HCT116 (cell line): ENCODE measurements around the gene FCRL2. TPM values are rescaled to one million over a fixed set of nuclear protein-coding genes. Genes with fewer than 3 reads are reported as not detected.

Source experiments
- ATAC-seq: fragments of 200-7000 bp; cut with Tn5 transposase; 2 replicates; pipeline ENCODE4 v1.9.1; 2020; ENCODE audit warnings: mild to moderate bottlenecking, moderate library complexity
- BruUV-seq: library from RNA; stranded (reverse); fragments of 400-500 nt; replicated peaks from 2 replicates; lab custom pipeline; 2021; lab: Mats Ljungman, UMichigan
- CTCF ChIA-PET: fragments of 300-600 bp; sonication (Branson Sonifier 250); formaldehyde crosslinking; loops from one replicate; lab custom pipeline; 2021; ENCODE audit warnings: antibody characterized with exemption; lab: Charles Lee
- POLR2A ChIA-PET: fragments of 300-600, 350-600 bp; sonication (Branson Sonifier 250); formaldehyde crosslinking; loops from one replicate; lab custom pipeline; 2021; ENCODE audit warnings: antibody characterized with exemption; lab: Charles Lee
- RAD21 ChIA-PET, 2 experiments: fragments of 300-600 bp; sonication (Branson Sonifier 250); formaldehyde crosslinking; loops; one replicate each; lab custom pipeline; 2023; ENCODE audit warnings: low total read pairs in 2 of 2; ENCODE audit not compliant: uncharacterized antibody in 2 of 2, unreplicated experiment in 2 of 2, low non-redundant PET in 1 of 2; lab: Charles Lee
- DNase-seq: peaks from one replicate; pipeline ENCODE4 v3.0.0-alpha.2; 2010; ENCODE audit warnings: low read depth, low spot score
- H2AFZ ChIP-seq: fragments of 200-600 bp; shearing (Covaris generic), sonication (generic); 2 replicates; pipeline ENCODE4 v1.6.1; 2017; ENCODE audit warnings: low read depth, mixed run types, mixed read lengths, antibody characterized with exemption, low read length; ENCODE audit not compliant: poor library complexity, severe bottlenecking
- H3K27ac ChIP-seq: 2 replicates; pipeline ENCODE4 v1.5.1; 2012; ENCODE audit warnings: low read depth, low read length
- H3K27me3 ChIP-seq: fragments of 200-600 bp; sonication (generic); 2 replicates; pipeline ENCODE4 v1.6.1; 2016; ENCODE audit warnings: mixed run types, low read length, mixed read lengths; ENCODE audit not compliant: insufficient read depth
- H3K36me3 ChIP-seq, 2 experiments: fragments of 200-500 bp in 1 of 2; fragments of 200-600 bp in 1 of 2; sonication (Bioruptor generic) in 1 of 2; sonication (generic) in 1 of 2; 2 replicates each; pipeline versions ENCODE4 v1.5.1 to v1.6.1; 2014 to 2016; ENCODE audit warnings: low read length in 2 of 2, inconsistent platforms in 1 of 2, mixed read lengths in 1 of 2, mixed run types in 1 of 2; ENCODE audit not compliant: insufficient read depth in 2 of 2, control insufficient read depth in 1 of 2
- H3K4me1 ChIP-seq, 2 experiments: fragments of 200-600 bp in 1 of 2; sonication (generic) in 1 of 2; 2 replicates each; pipeline versions ENCODE4 v1.5.1 to v1.6.1; 2012 to 2017; ENCODE audit warnings: low read length in 2 of 2, inconsistent platforms in 1 of 2, mild to moderate bottlenecking in 1 of 2, mixed read lengths in 1 of 2, mixed run types in 1 of 2, moderate library complexity in 1 of 2; ENCODE audit not compliant: insufficient read depth in 2 of 2, control insufficient read depth in 1 of 2
- H3K4me2 ChIP-seq: fragments of 200-600 bp; sonication (generic); 2 replicates; pipeline ENCODE4 v1.6.1; 2017; ENCODE audit warnings: mixed run types, low read length, mixed read lengths
- H3K4me3 ChIP-seq, 2 experiments: fragments of 200-600 bp in 1 of 2; sonication (generic) in 1 of 2; replicated peaks in 1 of 2; 2 replicates each; pipeline ENCODE4 v1.5.1; 2011 to 2016; ENCODE audit warnings: low read length in 2 of 2, control low read depth in 1 of 2, low read depth in 1 of 2, mild to moderate bottlenecking in 1 of 2, mixed read lengths in 1 of 2, mixed run types in 1 of 2
- H3K79me2 ChIP-seq: fragments of 200-600 bp; sonication (generic); 2 replicates; pipeline ENCODE4 v1.6.1; 2017; ENCODE audit warnings: mild to moderate bottlenecking, mixed run types, low read length, moderate library complexity, mixed read lengths; ENCODE audit not compliant: insufficient read depth
- H3K9ac ChIP-seq: fragments of 200-600 bp; sonication (generic); 2 replicates; pipeline ENCODE4 v1.6.1; 2016; ENCODE audit warnings: low read length, mixed read lengths
- H3K9me2 ChIP-seq: fragments of 200-600 bp; sonication (generic), shearing (Covaris generic); 2 replicates; pipeline ENCODE4 v1.6.1; 2017; ENCODE audit warnings: mixed run types, mild to moderate bottlenecking, moderate library complexity; ENCODE audit not compliant: insufficient read depth
- H3K9me3 ChIP-seq, 2 experiments: fragments of 200-500 bp in 1 of 2; fragments of 200-600 bp in 1 of 2; sonication (Bioruptor generic) in 1 of 2; sonication (generic) in 1 of 2; 2 replicates each; pipeline ENCODE4 v1.6.1; 2014 to 2017; ENCODE audit warnings: low read length in 2 of 2, mixed read lengths in 2 of 2, inconsistent platforms in 1 of 2, low read depth in 1 of 2, mild to moderate bottlenecking in 1 of 2, mixed run types in 1 of 2, moderate library complexity in 1 of 2; ENCODE audit not compliant: control insufficient read depth in 1 of 2, insufficient read depth in 1 of 2
- H4K20me1 ChIP-seq: fragments of 200-600 bp; sonication (generic), shearing (Covaris generic); 2 replicates; pipeline ENCODE4 v1.6.1; 2017; ENCODE audit warnings: mixed run types, mild to moderate bottlenecking, moderate library complexity; ENCODE audit not compliant: insufficient read depth
- CEBPB ChIP-seq: IDR thresholded peaks from 2 replicates; pipeline ENCODE4 v1.6.1; 2012; ENCODE audit warnings: low read depth
- CTCF ChIP-seq, 3 experiments: fragments of 200-600 bp in 1 of 3; sonication (generic) in 1 of 3; IDR thresholded peaks in 2 of 3; conservative IDR thresholded peaks in 1 of 3; 2 replicates each; pipeline ENCODE4 v1.5.1; 2012 to 2017; ENCODE audit warnings: low read depth in 2 of 3, low read length in 2 of 3, antibody characterized with exemption in 1 of 3, borderline replicate concordance in 1 of 3, control low read depth in 1 of 3, mild to moderate bottlenecking in 1 of 3, mixed read lengths in 1 of 3, mixed run types in 1 of 3, moderate library complexity in 1 of 3; ENCODE audit not compliant: insufficient read depth in 1 of 3
- EGR1 ChIP-seq: IDR thresholded peaks from 2 replicates; pipeline ENCODE4 v1.6.1; 2012; ENCODE audit warnings: low read depth
- ELF1 ChIP-seq: IDR thresholded peaks from 2 replicates; pipeline ENCODE4 v1.6.1; 2012; ENCODE audit warnings: low read depth, borderline replicate concordance
- EZH2 ChIP-seq: fragments of 200-600 bp; sonication (generic); IDR thresholded peaks from 2 replicates; pipeline ENCODE4 v1.6.1; 2017; ENCODE audit warnings: antibody characterized with exemption, mixed run types
- EZH2phosphoT487 ChIP-seq: fragments of 200-600 bp; IDR thresholded peaks from 2 replicates; pipeline ENCODE4 v1.6.1; 2018; ENCODE audit warnings: antibody characterized with exemption, borderline replicate concordance
- FOSL1 ChIP-seq: IDR thresholded peaks from 2 replicates; pipeline ENCODE4 v1.6.1; 2012; ENCODE audit warnings: low read depth
- JUND ChIP-seq: IDR thresholded peaks from 2 replicates; pipeline ENCODE4 v1.6.1; 2012
- POLR2A ChIP-seq: IDR thresholded peaks from 2 replicates; pipeline ENCODE4 v1.7.0; 2011; ENCODE audit warnings: borderline replicate concordance; ENCODE audit not compliant: insufficient read depth, insufficient read length; ENCODE audit errors: extremely low read depth
- RAD21 ChIP-seq: IDR thresholded peaks from 2 replicates; pipeline ENCODE4 v1.6.1; 2012; ENCODE audit warnings: low read depth, mild to moderate bottlenecking
- REST ChIP-seq: IDR thresholded peaks from 2 replicates; pipeline ENCODE4 v1.6.1; 2012; ENCODE audit warnings: low read depth
- SIN3A ChIP-seq: IDR thresholded peaks from 2 replicates; pipeline ENCODE4 v1.6.1; 2012; ENCODE audit warnings: low read depth
- ZFX ChIP-seq: fragments of 450-650 bp; IDR thresholded peaks from 2 replicates; pipeline ENCODE4 v1.6.1; 2017
- intact Hi-C: fragments of 100-400 bp; cut with micrococcal nuclease; formaldehyde crosslinking; loops from 2 replicates; pipeline ENCODE4 v1.10.0; 2022
- total RNA-seq: library from RNA; stranded (reverse); gene quantifications from one replicate; pipeline ENCODE4 v1.2.1, GENCODE V29; 2021; ENCODE audit not compliant: unreplicated experiment
- TF ChIP-seq, protein P1 (sequence below): IDR thresholded peaks from 2 replicates; pipeline ENCODE4 v1.6.1; 2011; ENCODE audit warnings: mild to moderate bottlenecking, low read length, moderate library complexity; ENCODE audit not compliant: insufficient replicate concordance; ENCODE audit errors: extremely low read depth
- TF ChIP-seq, protein P2 (sequence below): IDR thresholded peaks from 2 replicates; pipeline ENCODE4 v1.6.1; 2012

The FCRL2 gene
- total RNA-seq, 1 experiment from 2014 or later = not detected

- Histone ChIP-seq H3K4me2 (no peak overlapping the region), H3K4me3 (no peak overlapping the region), H3K4me1 (no peaks in the 10 kb centered on the region), H4K20me1 (no peaks in the 10 kb centered on the region), H3K9me3 (no peaks in the 10 kb centered on the region), H3K27me3 (no peaks in the 10 kb centered on the region), H3K36me3 (no peaks in the 10 kb centered on the region), H3K9me2 (no peaks in the 10 kb centered on the region), H3K27ac (no peak overlapping the region), H3K9ac (no peak overlapping the region), H2AFZ (no peak overlapping the region), H3K79me2 (no peaks in the 10 kb centered on the region)
- DNase-seq = no peak
- POLR2A ChIA-PET = no interaction called here
- intact Hi-C loops = no loop called here
- no peak for ATAC-seq
- BruUV-seq = no TSS peak
- CTCF ChIA-PET = no interaction called here
- TF ChIP-seq ZFX = no peak
- RAD21 ChIA-PET = no interaction called here
These were observed 44.2 kb downstream of the FCRL2 start for GRCh38 chr1:157732755-157733154.

GRCh38 chr1:157725221-157725577, 51.7 kb downstream of the FCRL2 start:
- Histone ChIP-seq H3K9ac (no peak overlapping the region), H2AFZ (no peak overlapping the region), H4K20me1 (no peaks in the 10 kb centered on the region), H3K36me3 (no peaks in the 10 kb centered on the region), H3K4me1 (no peaks in the 10 kb centered on the region), H3K4me2 (no peak overlapping the region), H3K27me3 (peaks cover 3% of the 10 kb centered on the region; the same call in 1 of the 2 replicates), H3K79me2 (no peaks in the 10 kb centered on the region), H3K9me2 (no peaks in the 10 kb centered on the region), H3K27ac (no peak overlapping the region), H3K9me3 (peaks cover 0 to 3% of the 10 kb centered on the region in 2 experiments; a peak in 1 of 4 replicates), H3K4me3 (no peak overlapping the region)
- DNase-seq = no peak
- RAD21 ChIA-PET = no interaction called here
- intact Hi-C loops = no loop called here
- no TSS peak for BruUV-seq
- POLR2A ChIA-PET = no interaction called here
- CTCF ChIA-PET = no interaction called here
- no peak for ATAC-seq
- no peak for TF ChIP-seq CEBPB
- no peak for TF ChIP-seq EGR1
- TF ChIP-seq EZH2 = no peak
- TF ChIP-seq ELF1 = no peak
- TF ChIP-seq FOSL1 = no peak
- no peak for TF ChIP-seq RAD21
- TF ChIP-seq POLR2A = no peak
- TF ChIP-seq REST = no peak
- no peak for TF ChIP-seq EZH2phosphoT487
- TF ChIP-seq JUND = no peak
- TF ChIP-seq, protein P1, sequence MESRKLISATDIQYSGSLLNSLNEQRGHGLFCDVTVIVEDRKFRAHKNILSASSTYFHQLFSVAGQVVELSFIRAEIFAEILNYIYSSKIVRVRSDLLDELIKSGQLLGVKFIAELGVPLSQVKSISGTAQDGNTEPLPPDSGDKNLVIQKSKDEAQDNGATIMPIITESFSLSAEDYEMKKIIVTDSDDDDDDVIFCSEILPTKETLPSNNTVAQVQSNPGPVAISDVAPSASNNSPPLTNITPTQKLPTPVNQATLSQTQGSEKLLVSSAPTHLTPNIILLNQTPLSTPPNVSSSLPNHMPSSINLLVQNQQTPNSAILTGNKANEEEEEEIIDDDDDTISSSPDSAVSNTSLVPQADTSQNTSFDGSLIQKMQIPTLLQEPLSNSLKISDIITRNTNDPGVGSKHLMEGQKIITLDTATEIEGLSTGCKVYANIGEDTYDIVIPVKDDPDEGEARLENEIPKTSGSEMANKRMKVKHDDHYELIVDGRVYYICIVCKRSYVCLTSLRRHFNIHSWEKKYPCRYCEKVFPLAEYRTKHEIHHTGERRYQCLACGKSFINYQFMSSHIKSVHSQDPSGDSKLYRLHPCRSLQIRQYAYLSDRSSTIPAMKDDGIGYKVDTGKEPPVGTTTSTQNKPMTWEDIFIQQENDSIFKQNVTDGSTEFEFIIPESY = no peak
- TF ChIP-seq, protein P2, sequence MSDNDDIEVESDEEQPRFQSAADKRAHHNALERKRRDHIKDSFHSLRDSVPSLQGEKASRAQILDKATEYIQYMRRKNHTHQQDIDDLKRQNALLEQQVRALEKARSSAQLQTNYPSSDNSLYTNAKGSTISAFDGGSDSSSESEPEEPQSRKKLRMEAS = no peak
- no peak for TF ChIP-seq ZFX
- TF ChIP-seq CTCF (IDR thresholded peaks at IDR 0.05 in 2 of 3, conservative IDR thresholded peaks at IDR 0.05 in 1 of 3; ENCODE audit: borderline replicate concordance in 1 of 3, insufficient read depth in 1 of 3, low read depth in 2 of 3, low read length in 2 of 3) = no peak
- TF ChIP-seq SIN3A = no peak
